T-helper 1 cell treated with Interleukin-12 subunit alpha and Interleukin-12 subunit beta and Interleukin-4 antibody, amounts not matched to agents 30 μg/mL and 1 μg/mL, for 36 hours (primary cell): ENCODE measurements around the gene MREG.
"Not testable (repeated sequence)": the region's sequence is repeated elsewhere in the genome, so short reads cannot be mapped to it uniquely, and the experiment has no call there.

Source experiments
- H3K27ac Mint-ChIP-seq: one replicate; pipeline ENCODE4 v1.8.0; 2021; ENCODE audit warnings: mild to moderate bottlenecking, mixed read lengths
- H3K27me3 Mint-ChIP-seq: one replicate; pipeline ENCODE4 v1.8.0; 2021; ENCODE audit warnings: low read depth, mixed read lengths
- H3K36me3 Mint-ChIP-seq: one replicate; pipeline ENCODE4 v1.8.0; 2021; ENCODE audit warnings: low read depth, mixed read lengths
- H3K4me1 Mint-ChIP-seq: one replicate; pipeline ENCODE4 v1.8.0; 2021; ENCODE audit warnings: low read depth, mixed read lengths
- H3K4me3 Mint-ChIP-seq: one replicate; pipeline ENCODE4 v1.8.0; 2021; ENCODE audit warnings: mild to moderate bottlenecking, moderate library complexity, mixed read lengths
- H3K9me3 Mint-ChIP-seq: one replicate; pipeline ENCODE4 v1.8.0; 2021; ENCODE audit warnings: mixed read lengths

The MREG gene

DNA sequence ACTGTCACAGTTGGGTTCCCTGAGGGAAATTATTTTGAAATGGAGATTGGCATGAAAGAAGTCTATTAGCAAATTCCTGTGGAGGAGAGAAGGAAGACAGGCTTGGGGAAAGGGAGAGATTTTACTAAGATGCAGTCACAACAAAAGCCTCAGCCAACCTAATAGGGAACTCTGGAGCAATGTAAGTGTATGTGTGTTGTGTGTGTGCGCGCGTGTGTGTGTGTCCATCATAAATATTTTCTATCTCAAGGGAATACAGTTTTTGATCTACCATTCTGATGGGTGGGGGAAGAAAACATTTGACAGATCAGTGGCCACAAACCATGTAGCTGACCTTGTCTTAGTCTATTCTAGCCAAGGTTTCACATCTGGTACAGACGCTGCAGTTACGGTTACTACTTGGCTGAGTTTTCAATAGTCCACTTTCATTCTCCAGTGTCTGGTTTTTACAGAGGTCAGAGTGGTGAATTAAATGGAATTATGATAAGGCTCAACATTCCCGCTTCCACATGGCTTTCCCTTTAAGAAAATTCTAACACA lies 72.6 kb downstream of the MREG start:
- Mint-ChIP-seq H3K27ac (no peak overlapping the region), H3K27me3 (no peaks in the 10 kb centered on the region), H3K36me3 (peaks cover 5% of the 10 kb centered on the region), H3K9me3 (no peaks in the 10 kb centered on the region), H3K4me1 (no peaks in the 10 kb centered on the region), H3K4me3 (no peak overlapping the region)

DNA sequence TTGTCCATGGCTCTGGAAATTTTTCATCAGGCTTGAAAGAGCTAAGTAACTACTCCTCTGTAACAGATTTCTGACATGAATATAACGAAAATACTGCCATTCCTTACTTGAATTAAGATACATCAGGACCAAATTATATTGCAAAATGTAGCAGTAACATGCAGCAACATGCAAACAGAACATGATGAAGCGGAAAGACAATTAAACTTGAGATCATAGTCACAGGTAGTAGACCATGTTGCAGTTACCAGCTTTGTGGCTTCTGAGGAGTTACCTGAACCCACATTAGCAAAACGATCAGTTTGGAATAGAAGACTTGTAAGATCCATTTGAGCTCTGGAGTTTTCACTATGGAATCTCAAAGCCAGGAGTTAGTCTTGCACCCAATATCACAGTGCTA lies 76.2 kb downstream of the MREG start:
- Mint-ChIP-seq H3K27me3 (peaks cover 3% of the 10 kb centered on the region), H3K4me3 (no peak overlapping the region), H3K4me1 (no peaks in the 10 kb centered on the region), H3K27ac (no peak overlapping the region), H3K9me3 (no peaks in the 10 kb centered on the region), H3K36me3 (peaks cover 1% of the 10 kb centered on the region)

DNA sequence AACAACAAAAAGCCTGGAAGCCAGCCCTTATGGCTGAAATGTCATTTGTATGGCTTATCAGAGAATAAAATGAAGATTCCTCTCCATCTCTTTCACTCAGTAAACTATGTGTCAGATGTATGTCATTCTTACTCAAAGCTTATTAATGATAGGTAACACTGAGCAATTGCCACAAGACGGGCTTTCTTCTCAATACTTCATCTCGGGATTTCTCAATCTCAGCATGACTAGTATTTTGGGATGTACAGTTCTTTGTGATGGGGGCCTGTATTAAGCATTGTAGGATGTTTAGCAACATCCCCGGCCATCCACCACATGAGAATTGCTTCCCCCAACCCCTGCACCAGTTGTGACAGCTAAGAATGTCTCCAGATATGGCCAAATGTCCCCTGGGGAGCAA lies 80.2 kb downstream of the MREG start:
- Mint-ChIP-seq H3K27me3 (peaks cover 3% of the 10 kb centered on the region), H3K4me1 (peaks cover 5% of the 10 kb centered on the region), H3K36me3 (no peaks in the 10 kb centered on the region), H3K27ac (no peak overlapping the region), H3K9me3 (no peaks in the 10 kb centered on the region), H3K4me3 (no peak overlapping the region)

DNA sequence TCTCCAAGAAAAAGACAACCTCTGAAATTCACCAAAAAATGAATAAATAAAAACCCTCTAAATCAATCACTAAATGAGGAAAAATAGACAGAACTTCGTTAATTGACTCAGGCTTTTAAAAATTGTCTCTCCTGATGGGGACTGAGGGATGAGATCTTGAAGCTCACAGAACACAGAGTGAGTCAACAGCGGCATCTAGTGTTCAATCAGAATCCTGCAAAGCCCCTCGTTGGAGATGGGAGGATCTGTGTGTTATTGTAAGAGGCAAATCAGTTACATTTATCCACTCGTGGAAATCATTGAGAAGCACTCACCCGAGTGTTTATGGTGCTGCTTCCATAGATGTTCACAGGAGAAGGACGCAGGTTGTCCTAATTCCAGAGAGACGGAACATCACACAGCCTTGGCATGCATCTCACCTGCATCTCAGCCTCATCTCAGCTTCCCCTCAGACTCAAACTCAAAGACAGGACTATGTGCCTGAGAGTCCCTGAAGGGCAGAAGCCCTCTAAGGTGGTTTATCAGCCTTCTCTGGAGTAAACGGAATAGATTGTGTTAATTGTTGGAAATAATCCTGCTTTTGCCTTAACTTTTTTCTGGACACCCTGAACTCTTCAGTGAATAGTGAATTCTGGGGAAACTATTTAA lies 82.0 kb downstream of the MREG start:
- Mint-ChIP-seq H3K27me3 (peaks cover 3% of the 10 kb centered on the region), H3K27ac (no peak overlapping the region), H3K36me3 (no peaks in the 10 kb centered on the region), H3K4me1 (peaks cover 5% of the 10 kb centered on the region), H3K4me3 (no peak overlapping the region), H3K9me3 (no peaks in the 10 kb centered on the region)

DNA sequence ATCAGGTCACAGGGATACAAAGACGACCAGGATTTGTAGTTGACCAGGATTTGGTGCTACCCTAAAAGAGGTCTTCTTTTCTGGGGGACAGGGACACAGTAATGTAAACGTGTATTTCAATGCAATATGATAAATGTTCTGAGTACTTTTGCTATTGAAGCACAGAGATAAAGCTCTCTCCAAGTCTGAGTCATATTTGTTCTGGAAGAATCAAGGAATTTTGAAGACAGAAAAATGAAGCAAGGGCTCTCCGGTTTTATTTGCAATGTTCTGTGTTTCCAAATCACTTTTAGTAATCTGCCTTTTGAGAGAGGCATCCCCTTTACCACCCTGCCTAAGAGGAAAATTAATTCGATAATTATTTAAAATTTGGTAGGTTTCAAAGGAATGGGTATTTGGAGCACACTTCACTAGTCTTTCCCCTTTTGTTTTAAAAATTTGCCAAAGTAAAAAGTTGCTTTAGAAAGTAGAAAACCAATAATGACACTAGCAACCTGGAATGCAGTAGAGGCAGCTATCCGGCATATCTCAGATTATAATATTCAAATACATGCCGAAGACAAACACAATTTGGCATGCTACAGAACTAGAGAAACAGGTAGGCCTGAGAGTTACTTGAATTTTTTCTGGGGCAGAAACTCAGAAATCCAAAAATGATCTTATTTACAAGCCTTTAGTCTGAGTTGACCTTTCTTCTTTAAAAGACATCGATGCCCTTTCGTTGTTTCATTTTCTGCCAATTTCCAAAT lies 82.7 kb downstream of the MREG start:
- H3K27ac Mint-ChIP-seq, result no peak overlapping the region
- peaks cover 5% of the 10 kb centered on the region for H3K4me1 Mint-ChIP-seq
- no peaks in the 10 kb centered on the region for H3K9me3 Mint-ChIP-seq
- peaks cover 3% of the 10 kb centered on the region for H3K27me3 Mint-ChIP-seq
- no peak overlapping the region for H3K4me3 Mint-ChIP-seq
- H3K36me3 Mint-ChIP-seq, result no peaks in the 10 kb centered on the region

DNA sequence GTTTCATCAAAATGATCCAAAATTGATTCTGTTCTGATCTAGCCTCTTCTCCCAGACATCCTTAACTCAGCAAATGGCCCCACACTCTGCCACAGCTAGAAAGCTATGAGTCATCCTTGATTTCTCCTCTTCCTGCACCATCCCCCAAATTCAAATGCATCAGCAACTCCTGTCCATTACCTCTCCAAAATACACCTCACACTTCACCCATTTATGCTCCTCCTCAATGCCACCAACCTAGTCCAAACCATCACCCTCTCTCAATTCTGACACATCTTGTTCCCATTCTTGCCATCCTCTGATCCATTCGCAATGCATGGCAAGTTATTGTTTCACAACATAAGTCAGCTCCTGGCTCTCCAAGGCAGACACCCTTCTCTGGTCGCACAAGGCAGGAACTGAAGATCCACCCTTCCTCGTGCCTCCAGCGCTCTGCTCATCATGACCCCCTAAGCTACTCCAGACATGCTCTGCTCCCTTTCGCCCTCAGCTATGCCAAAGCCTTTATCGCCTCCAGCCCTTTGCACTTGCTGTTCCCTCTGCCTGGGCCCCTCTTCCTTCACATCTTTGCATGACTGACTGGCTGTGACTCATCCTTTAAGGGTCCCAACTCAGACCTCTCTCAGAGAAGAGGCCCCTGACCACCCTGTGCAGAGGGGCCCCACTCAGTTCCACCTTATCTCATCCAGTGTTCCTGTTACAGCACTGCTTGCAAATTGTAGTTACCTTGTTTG lies 83.6 kb downstream of the MREG start:
- Mint-ChIP-seq H3K27me3 (peaks cover under 1% of the 10 kb centered on the region), H3K9me3 (no peaks in the 10 kb centered on the region), H3K36me3 (no peaks in the 10 kb centered on the region), H3K4me3 (no peak overlapping the region), H3K4me1 (peaks cover 5% of the 10 kb centered on the region), H3K27ac (no peak overlapping the region)

DNA sequence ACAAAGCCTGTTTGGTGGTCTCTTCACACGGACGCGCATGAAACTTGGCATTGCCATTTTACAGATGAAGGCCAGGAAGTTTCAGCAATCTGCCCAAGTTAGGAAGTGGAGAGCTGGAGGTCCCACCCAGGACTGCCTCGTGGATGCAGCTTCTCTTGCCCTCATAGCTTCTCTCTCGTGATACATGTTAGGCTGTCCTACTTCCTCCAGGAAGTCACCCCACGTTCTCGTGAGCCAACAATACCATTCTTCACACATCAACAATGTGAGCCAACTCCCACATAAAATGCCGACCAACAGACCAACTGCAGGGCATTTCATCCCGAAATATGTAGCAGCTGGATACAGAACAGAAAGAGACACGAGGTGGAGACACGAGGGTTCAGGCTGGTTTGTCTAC lies 85.3 kb downstream of the MREG start:
- no peaks in the 10 kb centered on the region for H3K36me3 Mint-ChIP-seq
- no peaks in the 10 kb centered on the region for H3K27me3 Mint-ChIP-seq
- H3K4me1 Mint-ChIP-seq, result peaks cover 5% of the 10 kb centered on the region
- no peaks in the 10 kb centered on the region for H3K9me3 Mint-ChIP-seq
- no peak overlapping the region for H3K27ac Mint-ChIP-seq
- H3K4me3 Mint-ChIP-seq, result no peak overlapping the region

DNA sequence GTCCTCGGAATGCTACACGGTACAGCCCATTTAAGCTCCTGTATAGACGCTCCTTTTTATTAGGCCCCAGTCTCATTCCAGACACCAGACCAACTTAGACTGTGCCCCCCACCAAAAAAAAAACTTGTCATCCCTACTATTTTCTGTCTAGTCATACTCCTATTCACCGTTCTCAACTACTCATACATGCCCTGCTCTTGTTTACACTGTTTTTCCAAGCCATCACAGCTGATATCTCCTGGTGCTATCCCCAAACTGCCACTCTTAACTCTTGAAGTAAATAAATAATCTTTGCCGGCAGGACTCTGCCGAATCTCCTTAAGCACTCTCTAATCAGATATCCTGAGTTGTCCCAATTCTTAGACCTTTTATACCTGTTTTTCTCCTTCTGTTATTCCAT lies 86.4 kb downstream of the MREG start:
- not testable (repeated sequence) for H3K9me3 Mint-ChIP-seq, H3K27me3 Mint-ChIP-seq, H3K4me3 Mint-ChIP-seq, H3K36me3 Mint-ChIP-seq, H3K4me1 Mint-ChIP-seq, H3K27ac Mint-ChIP-seq

DNA sequence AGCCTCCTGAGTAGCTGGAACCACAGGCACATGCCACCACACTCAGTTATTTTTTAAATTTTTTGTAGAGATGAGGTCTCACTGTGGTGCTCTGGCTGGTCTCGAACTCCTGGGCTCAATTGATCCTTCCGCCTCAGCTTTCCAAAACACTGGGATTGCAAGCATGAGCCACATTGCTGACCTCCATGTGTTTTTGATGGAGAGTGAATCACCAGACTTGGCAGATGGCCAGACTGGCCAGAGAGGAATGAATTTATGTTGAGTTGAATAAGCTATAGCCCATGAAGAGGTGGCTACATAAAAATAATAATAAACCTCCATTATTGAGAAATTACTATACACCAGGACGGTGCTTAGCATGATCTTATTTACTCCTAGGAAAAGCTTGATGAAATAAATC lies 91.5 kb downstream of the MREG start:
- Mint-ChIP-seq H3K36me3 (no peaks in the 10 kb centered on the region), H3K27ac (no peak overlapping the region), H3K9me3 (no peaks in the 10 kb centered on the region), H3K4me3 (no peak overlapping the region), H3K4me1 (peaks cover 4% of the 10 kb centered on the region), H3K27me3 (peaks cover 3% of the 10 kb centered on the region)

DNA sequence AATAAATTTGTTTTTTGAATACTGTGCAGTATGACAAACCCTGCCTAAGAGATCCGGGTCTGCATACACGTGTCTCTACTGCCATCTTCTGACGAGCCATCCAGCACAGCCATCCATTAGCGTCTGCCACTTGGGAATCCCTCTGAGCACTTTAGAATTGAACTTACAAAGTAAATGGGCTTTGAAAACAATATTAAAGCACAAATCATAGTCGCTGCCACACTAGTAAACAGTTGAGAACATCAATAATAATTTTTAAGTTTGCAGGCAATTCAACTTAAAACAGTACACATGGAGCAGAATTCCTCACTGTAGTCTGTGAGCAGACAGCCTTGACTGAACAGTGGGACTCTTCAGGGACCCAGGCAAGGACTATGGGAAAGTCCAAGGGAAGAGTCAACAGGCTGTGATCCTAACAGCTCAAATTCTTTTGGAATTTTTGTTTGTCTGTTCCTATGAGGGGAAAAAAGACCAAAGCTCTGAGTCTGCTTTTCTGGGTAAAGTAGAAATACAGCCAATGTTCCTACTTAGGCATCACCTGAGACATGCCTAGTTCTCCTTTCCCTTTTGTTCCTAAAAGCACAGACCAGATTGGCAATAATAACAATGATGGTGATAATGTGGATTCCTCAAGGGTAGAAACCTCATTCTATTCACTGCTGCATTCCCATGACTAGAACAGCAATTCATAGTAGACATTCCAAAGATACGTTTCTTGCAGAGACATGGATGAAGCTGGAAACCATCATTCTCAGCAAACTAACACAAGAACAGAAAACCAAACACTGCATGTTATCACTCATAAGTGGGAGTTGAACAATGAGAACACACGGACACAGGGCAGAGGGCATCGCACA lies 92.9 kb downstream of the MREG start:
- Mint-ChIP-seq H3K4me1 (peaks cover 5% of the 10 kb centered on the region), H3K36me3 (no peaks in the 10 kb centered on the region)

DNA sequence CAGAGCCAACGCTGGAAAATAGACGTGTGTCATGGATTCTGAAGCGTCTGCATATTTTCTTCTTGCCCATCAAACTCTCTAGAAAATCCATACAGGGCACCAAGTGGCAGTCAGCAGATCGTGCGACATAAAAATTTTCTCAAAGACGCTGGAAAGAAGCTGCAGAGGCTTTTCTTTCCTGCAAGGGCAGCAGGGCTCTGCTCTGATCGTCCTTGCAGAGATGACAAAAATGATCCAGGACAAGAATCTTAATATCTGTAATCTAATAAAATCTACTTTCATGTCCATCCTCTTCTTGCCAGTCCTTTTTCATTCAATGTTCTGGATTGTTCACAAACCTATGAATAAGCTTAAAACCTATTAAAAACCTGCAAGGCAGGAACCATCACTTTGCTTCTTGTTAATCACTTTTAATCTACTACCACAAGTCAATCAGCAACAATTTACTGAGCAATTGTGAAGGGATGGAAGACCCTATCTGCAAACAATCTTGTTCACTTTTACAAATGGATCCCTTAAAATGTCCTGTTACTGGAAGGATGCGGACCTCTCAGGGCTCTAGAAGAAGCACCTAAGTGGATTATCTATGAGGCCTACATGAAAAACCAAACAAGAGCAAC lies 93.6 kb downstream of the MREG start:
- no peaks in the 10 kb centered on the region for H3K9me3 Mint-ChIP-seq

More for the DNA sequence above, 92.9 kb downstream of the MREG start:
- no peaks in the 10 kb centered on the region for H3K9me3 Mint-ChIP-seq
- H3K27ac Mint-ChIP-seq, result no peak overlapping the region
- H3K4me3 Mint-ChIP-seq, result no peak overlapping the region
- H3K27me3 Mint-ChIP-seq, result peaks cover 3% of the 10 kb centered on the region

DNA sequence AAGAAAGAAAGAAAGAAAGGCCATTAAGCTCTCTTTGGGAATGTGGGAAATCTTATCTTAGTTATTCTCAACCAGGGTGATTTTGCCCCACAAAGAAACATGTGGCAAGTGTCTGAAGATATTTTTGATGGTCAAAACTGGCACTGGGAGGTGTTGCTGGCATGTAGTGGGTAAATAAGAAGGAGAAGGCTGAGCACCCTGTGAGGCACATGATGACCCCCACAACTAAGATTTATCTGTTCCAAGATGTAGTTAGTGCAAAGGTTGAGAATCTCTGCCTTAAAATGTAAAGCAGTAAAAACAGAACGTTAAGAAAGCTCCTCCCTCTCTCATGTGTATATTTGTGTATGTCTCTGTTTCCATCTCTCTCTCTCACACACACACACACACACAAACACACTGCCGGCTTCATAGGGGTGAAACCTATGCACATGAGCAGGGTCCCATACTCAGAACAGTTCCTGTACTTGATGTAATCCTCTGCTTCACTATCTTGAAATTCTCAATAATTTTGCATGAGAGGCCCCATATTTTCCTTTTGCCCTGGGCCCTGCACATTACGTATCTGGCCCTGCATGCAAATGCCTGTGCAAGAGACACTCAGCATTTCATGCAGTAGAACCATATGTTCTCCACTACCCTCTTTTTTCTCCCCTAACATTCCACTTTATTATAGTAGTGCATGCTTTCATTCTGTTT lies 94.3 kb downstream of the MREG start:
- Mint-ChIP-seq H3K4me1 (peaks cover 7% of the 10 kb centered on the region), H3K36me3 (no peaks in the 10 kb centered on the region), H3K4me3 (no peak overlapping the region), H3K27me3 (peaks cover 8% of the 10 kb centered on the region), H3K27ac (no peak overlapping the region), H3K9me3 (no peaks in the 10 kb centered on the region)

More for the DNA sequence above, 93.6 kb downstream of the MREG start:
- no peak overlapping the region for H3K27ac Mint-ChIP-seq
- peaks cover 7% of the 10 kb centered on the region for H3K4me1 Mint-ChIP-seq
- H3K27me3 Mint-ChIP-seq, result peaks cover 3% of the 10 kb centered on the region
- H3K36me3 Mint-ChIP-seq, result no peaks in the 10 kb centered on the region
- no peak overlapping the region for H3K4me3 Mint-ChIP-seq

DNA sequence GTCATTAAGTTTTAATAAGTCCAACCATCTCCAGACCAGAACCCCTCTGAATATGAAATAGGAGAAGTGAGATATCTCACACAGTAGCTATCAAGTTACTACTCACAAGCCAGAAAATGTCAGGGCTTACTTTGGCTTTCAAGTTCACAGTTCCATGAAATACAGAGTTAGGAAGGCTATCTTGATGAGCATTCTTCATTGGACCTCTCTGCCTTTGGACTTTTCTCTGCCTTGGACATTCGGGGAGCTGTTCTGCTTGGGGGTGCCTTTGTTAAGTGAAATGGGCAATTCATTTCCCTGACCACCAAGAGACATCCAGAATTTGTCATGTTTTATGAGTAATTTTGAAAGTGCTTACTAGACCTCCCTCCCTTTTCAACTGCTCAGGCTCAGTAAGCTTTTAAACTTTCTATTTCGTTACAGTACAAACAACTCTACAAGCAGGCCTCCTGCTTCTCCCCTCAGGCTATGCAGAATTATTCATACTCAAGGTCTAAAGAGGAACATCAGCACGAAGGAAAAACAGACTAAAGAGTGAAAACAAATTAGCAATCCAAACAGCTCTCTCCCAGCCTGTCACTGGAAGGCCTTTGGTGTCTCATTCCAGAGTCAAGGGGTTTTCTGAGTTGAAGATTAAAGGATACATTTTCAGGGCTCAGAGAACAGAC lies 95.3 kb downstream of the MREG start:
- Mint-ChIP-seq H3K27me3 (peaks cover 8% of the 10 kb centered on the region), H3K9me3 (no peaks in the 10 kb centered on the region), H3K4me1 (peaks cover 7% of the 10 kb centered on the region), H3K27ac (no peak overlapping the region), H3K36me3 (no peaks in the 10 kb centered on the region), H3K4me3 (no peak overlapping the region)
